Spleen (tissue), 11 donors: ENCODE results near the gene ZNF652. TPM values are rescaled to one million over a fixed set of nuclear protein-coding genes. Genes with fewer than 3 reads are reported as not detected.

ENCODE experiments used
- DNase-seq: peaks from one replicate; pipeline ENCODE4 v3.0.0-alpha.2; 2020
- H3K27ac ChIP-seq, 8 donors: fragments of 200-600 bp; sonication (generic) in 7 of 8; 1 replicate in 4 of 8; 2 replicates in 4 of 8; pipeline versions ENCODE4 v1.5.0 to v1.8.0; 2016 to 2021; ENCODE audit warnings: inconsistent platforms in 4 of 8, mild to moderate bottlenecking in 4 of 8, moderate library complexity in 1 of 8
- H3K27me3 ChIP-seq, 7 donors: fragments of 200-600 bp; sonication (generic) in 6 of 7; replicated peaks in 1 of 7; 1 replicate in 4 of 7; 2 replicates in 3 of 7; pipeline versions ENCODE4 v1.5.0 to v1.8.0; 2016 to 2021; ENCODE audit warnings: inconsistent platforms in 3 of 7, mild to moderate bottlenecking in 1 of 7
- H3K36me3 ChIP-seq, 6 donors: fragments of 200-600 bp; sonication (generic) in 5 of 6; 1 replicate in 4 of 6; 2 replicates in 2 of 6; pipeline versions ENCODE4 v1.5.0 to v1.8.0; 2016 to 2021; ENCODE audit warnings: inconsistent platforms in 2 of 6
- H3K4me1 ChIP-seq, 6 donors: fragments of 200-600 bp; sonication (generic) in 5 of 6; 1 replicate in 3 of 6; 2 replicates in 3 of 6; pipeline versions ENCODE4 v1.5.0 to v1.8.0; 2016 to 2021; ENCODE audit warnings: inconsistent platforms in 3 of 6
- H3K4me3 ChIP-seq, 8 donors: fragments of 200-600 bp; sonication (generic) in 7 of 8; 1 replicate in 4 of 8; 2 replicates in 4 of 8; pipeline versions ENCODE4 v1.5.0 to v1.8.0; 2016 to 2021; ENCODE audit warnings: inconsistent platforms in 4 of 8, mild to moderate bottlenecking in 4 of 8, moderate library complexity in 2 of 8
- H3K9me3 ChIP-seq, 8 donors: fragments of 200-600 bp; sonication (generic) in 7 of 8; 1 replicate in 4 of 8; 2 replicates in 4 of 8; pipeline versions ENCODE4 v1.5.0 to v1.8.0; 2016 to 2021; ENCODE audit warnings: inconsistent platforms in 4 of 8
- POLR2A ChIP-seq, 3 donors: fragments of 450-650 bp; IDR thresholded peaks; one replicate each; pipeline ENCODE4 v1.5.1; 2017; ENCODE audit warnings: antibody characterized with exemption in 3 of 3, mild to moderate bottlenecking in 1 of 3
- POLR2AphosphoS5 ChIP-seq, 3 donors: sonication (generic); formaldehyde crosslinking; IDR thresholded peaks; one replicate each; pipeline ENCODE4 v1.5.1; 2017; ENCODE audit warnings: antibody characterized with exemption in 3 of 3
- WGBS, 5 donors: extraction: QIAGEN DNeasy Blood & Tissue Kit in 3 of 5; methylation state at CpG; one replicate each; pipeline versions ENCODE4 v1.1.5 to v1.1.7; 2013 to 2018; 5-methylcytosine and 5-hydroxymethylcytosine counted together
- intact Hi-C: fragments of 100-400 bp; cut with DNase I; formaldehyde crosslinking; loops from one replicate; pipeline ENCODE4 v1.15.0; 2023; ENCODE audit warnings: low total_unique reads
- polyA plus RNA-seq, 3 donors: library from polyadenylated mRNA; stranded (reverse); fragments of 200-250 nt; gene quantifications; one replicate each; pipeline ENCODE4 v1.2.1, GENCODE V29; 2013
- total RNA-seq, 7 donors: library from RNA; depleted of rRNA in 3 of 7; stranded (reverse); fragments of >200 nt in 3 of 7; fragmentation: NEBNext Ultra II Directional in 4 of 7; extraction: Animal tissue kit (Norgen Biotek cat#: 25700) in 4 of 7; gene quantifications; one replicate each; pipeline versions ENCODE4 v1.1.0 to v1.2.1, GENCODE V29; 2016 to 2021
- TF ChIP-seq, protein P1 (sequence below), 11 experiments: fragments of 200-600 bp in 7 of 11; fragments of 450-650 bp in 4 of 11; sonication (generic) in 4 of 11; IDR thresholded peaks in 8 of 11; conservative IDR thresholded peaks in 3 of 11; 1 replicate in 7 of 11; 2 replicates in 4 of 11; pipeline versions ENCODE4 v1.4.0 to v1.8.0; 2016 to 2021; ENCODE audit warnings: antibody characterized with exemption in 11 of 11, inconsistent platforms in 4 of 11, mild to moderate bottlenecking in 1 of 11
- donor health status: healthy with polysubstance abuse.
- donor health status: DM: no; HTN: no; CAD: no; lungs with moderate emphysema.
- donor health status: DM: no; HTN: no; CAD: no.
- donor health status: Bipolar disorder and iron deficiency.
- donor health status: healthy.
- donor health status: DM: no; HTN: no; CAD: no.
- donor health status: DM: yes; HTN: yes; CAD: no.

The ZNF652 gene
- total and polyA plus RNA-seq, 10 donors = 18.2 to 73.9 (median 52.5) TPM

DNA sequence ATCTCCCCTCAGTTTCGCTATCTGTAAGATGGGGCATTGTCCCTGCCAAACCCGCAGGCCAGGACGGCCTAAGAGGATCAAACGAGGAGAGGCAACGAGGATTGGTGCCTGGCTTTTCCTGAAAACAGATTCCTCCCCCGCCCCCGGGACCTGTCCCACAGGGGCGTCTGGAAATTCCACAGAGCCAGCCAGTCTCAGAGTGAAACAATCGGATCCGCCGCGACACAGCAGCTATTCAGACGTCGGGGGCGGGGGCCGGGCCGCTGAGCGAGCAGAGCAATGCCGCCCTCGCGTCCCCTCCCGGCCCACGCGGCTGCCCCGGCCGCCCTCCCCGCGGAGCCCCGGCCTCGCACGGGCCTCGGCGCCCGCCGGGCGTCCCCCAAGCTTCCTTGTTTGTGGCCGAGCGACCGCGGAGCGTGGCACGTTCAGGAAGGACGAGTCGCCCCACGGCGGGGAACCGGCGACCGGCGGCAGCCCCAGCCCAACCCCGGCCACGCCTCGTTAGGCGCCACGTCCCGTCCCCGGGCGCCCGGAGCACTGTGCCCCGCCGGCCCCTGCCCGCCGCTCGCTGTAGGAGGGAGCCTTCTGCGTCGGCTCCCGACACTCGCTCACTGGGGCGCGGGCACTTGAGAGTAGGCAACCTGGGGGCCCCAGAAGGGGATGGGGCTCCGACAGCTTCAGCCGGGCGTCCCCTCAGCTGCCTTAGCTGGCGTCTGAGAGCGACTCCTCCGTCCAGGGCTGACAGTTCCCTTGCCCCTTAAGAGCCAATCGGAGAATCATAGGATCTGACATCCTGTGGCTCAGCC is 101.8 kb downstream of the ZNF652 start:
- peak; percentile 94 for DNase-seq
- Histone ChIP-seq H3K27me3 (peaks cover 0 to 22% (median 0%) of the 10 kb centered on the region in 7 donors), H3K27ac (peak overlapping the region; percentile 29 to 93 (median 79)), H3K36me3 (no peaks in the 10 kb centered on the region), H3K9me3 (no peaks in the 10 kb centered on the region), H3K4me1 (peaks cover 0 to 30% (median 12%) of the 10 kb centered on the region in 6 donors), H3K4me3 (peak overlapping the region; percentile 35 to 74 (median 47))
- intact Hi-C loops = no loop called here
- TF ChIP-seq POLR2AphosphoS5 (IDR thresholded peaks at IDR 0.05) (peak in 2 of 3 donors; percentile 50 to 70), POLR2A (IDR thresholded peaks at IDR 0.05) (no peak)
- TF ChIP-seq, protein P1, sequence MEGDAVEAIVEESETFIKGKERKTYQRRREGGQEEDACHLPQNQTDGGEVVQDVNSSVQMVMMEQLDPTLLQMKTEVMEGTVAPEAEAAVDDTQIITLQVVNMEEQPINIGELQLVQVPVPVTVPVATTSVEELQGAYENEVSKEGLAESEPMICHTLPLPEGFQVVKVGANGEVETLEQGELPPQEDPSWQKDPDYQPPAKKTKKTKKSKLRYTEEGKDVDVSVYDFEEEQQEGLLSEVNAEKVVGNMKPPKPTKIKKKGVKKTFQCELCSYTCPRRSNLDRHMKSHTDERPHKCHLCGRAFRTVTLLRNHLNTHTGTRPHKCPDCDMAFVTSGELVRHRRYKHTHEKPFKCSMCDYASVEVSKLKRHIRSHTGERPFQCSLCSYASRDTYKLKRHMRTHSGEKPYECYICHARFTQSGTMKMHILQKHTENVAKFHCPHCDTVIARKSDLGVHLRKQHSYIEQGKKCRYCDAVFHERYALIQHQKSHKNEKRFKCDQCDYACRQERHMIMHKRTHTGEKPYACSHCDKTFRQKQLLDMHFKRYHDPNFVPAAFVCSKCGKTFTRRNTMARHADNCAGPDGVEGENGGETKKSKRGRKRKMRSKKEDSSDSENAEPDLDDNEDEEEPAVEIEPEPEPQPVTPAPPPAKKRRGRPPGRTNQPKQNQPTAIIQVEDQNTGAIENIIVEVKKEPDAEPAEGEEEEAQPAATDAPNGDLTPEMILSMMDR (IDR thresholded peaks at IDR 0.05 in 8 of 11, conservative IDR thresholded peaks at IDR 0.05 in 3 of 11) = no peak
- 0 to 2% (median 1%) methylated on average over 12 to 77 of the region's 77 CpGs for WGBS, 5 donors

DNA sequence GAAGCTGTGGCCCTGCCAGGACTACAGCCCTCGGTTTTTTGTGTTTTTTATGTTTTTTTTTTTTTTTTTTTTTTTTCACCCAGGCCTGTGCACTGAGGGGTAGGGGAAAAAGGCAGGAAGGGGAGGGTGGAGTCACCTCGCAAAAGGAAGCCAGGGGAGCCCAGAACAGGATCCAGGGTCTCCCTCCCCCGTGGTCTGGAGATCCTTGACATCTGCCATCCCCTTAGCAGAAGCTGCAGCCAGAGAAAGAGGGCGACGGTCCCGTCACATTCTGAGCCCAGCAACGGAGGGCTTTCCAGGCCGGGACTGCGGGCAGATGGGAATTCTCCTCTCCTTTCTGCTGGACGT is 102.4 kb downstream of the ZNF652 start:
- intact Hi-C loops = no loop called here
- Histone ChIP-seq H3K4me1 (peaks cover 0 to 32% (median 12%) of the 10 kb centered on the region in 6 donors), H3K4me3 (peak overlapping the region; percentile 35 to 74 (median 47)), H3K9me3 (no peaks in the 10 kb centered on the region), H3K27me3 (peaks cover 0 to 22% (median 0%) of the 10 kb centered on the region in 7 donors), H3K27ac (peak overlapping the region in 7 of 8 donors; percentile 29 to 93 (median 81)), H3K36me3 (no peaks in the 10 kb centered on the region)
- TF ChIP-seq POLR2A (IDR thresholded peaks at IDR 0.05) (no peak), POLR2AphosphoS5 (IDR thresholded peaks at IDR 0.05) (peak in 1 of 3 donors; percentile 30)
- TF ChIP-seq, protein P1 (IDR thresholded peaks at IDR 0.05 in 8 of 11, conservative IDR thresholded peaks at IDR 0.05 in 3 of 11) = no peak
- WGBS, 5 donors = 3 to 9% (median 8%) methylated on average over 10 of the region's 10 CpGs
- DNase-seq = no peak

GRCh38 chr17:49258394-49258793 is 103.7 kb downstream of the ZNF652 start:
- WGBS, 5 donors = 75 to 90% (median 79%) methylated on average over 3 of the region's 3 CpGs

More at GRCh38 chr17:49258394-49258793, 103.7 kb downstream of the ZNF652 start:
- intact Hi-C loops = no loop called here
- TF ChIP-seq, protein P1 (IDR thresholded peaks at IDR 0.05 in 8 of 11, conservative IDR thresholded peaks at IDR 0.05 in 3 of 11) = no peak
- TF ChIP-seq POLR2A (IDR thresholded peaks at IDR 0.05) = no peak
- TF ChIP-seq POLR2AphosphoS5 (IDR thresholded peaks at IDR 0.05) = no peak
- H3K4me1 ChIP-seq = peaks cover 0 to 32% (median 12%) of the 10 kb centered on the region in 6 donors
- H3K36me3 ChIP-seq = no peaks in the 10 kb centered on the region
- H3K27me3 ChIP-seq = peaks cover 0 to 22% (median 0%) of the 10 kb centered on the region in 7 donors
- no peak for DNase-seq
- H3K4me3 ChIP-seq = no peak overlapping the region
- H3K27ac ChIP-seq = no peak overlapping the region
- no peaks in the 10 kb centered on the region for H3K9me3 ChIP-seq
